ENCODE measurements around the gene KLHL28.
A peak's percentile ranks its signal among the peaks of the same experiment; 100 is the strongest.

KLHL28 gene, protein sequence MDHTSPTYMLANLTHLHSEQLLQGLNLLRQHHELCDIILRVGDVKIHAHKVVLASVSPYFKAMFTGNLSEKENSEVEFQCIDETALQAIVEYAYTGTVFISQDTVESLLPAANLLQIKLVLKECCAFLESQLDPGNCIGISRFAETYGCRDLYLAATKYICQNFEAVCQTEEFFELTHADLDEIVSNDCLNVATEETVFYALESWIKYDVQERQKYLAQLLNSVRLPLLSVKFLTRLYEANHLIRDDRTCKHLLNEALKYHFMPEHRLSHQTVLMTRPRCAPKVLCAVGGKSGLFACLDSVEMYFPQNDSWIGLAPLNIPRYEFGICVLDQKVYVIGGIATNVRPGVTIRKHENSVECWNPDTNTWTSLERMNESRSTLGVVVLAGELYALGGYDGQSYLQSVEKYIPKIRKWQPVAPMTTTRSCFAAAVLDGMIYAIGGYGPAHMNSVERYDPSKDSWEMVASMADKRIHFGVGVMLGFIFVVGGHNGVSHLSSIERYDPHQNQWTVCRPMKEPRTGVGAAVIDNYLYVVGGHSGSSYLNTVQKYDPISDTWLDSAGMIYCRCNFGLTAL

GRCh38 chr14:44961554-44962333, at the start of gene KLHL28, which contains the start of gene TOGARAM1:
KLHL28 (minus strand) TSS chr14:44961947; CDS start chr14:44945928, 16,019 bp downstream.
TOGARAM1 (plus strand) TSS chr14:44962190; CDS start chr14:44962422, 232 bp downstream.
- peak within 1 kb of the TSS; percentile 94 for H3K27ac ChIP-seq
- TF ChIP-seq, protein P1, sequence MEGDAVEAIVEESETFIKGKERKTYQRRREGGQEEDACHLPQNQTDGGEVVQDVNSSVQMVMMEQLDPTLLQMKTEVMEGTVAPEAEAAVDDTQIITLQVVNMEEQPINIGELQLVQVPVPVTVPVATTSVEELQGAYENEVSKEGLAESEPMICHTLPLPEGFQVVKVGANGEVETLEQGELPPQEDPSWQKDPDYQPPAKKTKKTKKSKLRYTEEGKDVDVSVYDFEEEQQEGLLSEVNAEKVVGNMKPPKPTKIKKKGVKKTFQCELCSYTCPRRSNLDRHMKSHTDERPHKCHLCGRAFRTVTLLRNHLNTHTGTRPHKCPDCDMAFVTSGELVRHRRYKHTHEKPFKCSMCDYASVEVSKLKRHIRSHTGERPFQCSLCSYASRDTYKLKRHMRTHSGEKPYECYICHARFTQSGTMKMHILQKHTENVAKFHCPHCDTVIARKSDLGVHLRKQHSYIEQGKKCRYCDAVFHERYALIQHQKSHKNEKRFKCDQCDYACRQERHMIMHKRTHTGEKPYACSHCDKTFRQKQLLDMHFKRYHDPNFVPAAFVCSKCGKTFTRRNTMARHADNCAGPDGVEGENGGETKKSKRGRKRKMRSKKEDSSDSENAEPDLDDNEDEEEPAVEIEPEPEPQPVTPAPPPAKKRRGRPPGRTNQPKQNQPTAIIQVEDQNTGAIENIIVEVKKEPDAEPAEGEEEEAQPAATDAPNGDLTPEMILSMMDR (IDR thresholded peaks at IDR 0.05): no peak
- no peak for TF ChIP-seq ZFX (IDR thresholded peaks at IDR 0.05; ENCODE audit: borderline replicate concordance)

GRCh38 chr14:45003924-45004323, 42.2 kb upstream of the KLHL28 start:
- TF ChIP-seq ZFX (IDR thresholded peaks at IDR 0.05; ENCODE audit: borderline replicate concordance): no peak
- TF ChIP-seq, protein P1 (IDR thresholded peaks at IDR 0.05): no peak
- peak overlapping the region; percentile 60 for H3K27ac ChIP-seq

DNA sequence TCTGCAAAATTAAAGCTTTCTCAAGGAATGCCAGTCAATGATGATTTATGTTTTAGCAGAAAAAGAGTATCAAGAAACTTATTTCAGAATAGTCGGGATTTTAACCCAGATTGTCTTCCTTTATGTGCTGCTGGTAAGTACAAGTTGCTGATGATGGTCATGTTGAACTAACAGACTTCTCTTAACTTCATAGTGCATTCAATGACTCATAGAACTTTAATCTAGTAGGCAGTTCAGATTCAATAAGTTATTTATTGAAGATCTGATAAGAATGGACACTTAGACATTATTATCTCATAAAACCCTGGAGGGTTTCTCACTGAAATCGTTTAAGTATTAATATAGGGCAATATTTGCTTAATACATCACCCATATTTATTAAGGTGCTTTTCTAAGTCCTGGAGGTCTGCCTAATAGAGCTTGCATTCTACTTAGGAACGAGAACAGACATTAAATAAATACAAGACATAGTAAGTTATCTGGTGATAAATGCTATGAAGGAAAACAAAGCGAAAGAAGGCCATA, 34.1 kb upstream of the KLHL28 start:
- no peak overlapping the region for H3K27ac ChIP-seq
- TF ChIP-seq ZFX (IDR thresholded peaks at IDR 0.05; ENCODE audit: borderline replicate concordance): no peak
- TF ChIP-seq, protein P1 (IDR thresholded peaks at IDR 0.05): no peak

DNA sequence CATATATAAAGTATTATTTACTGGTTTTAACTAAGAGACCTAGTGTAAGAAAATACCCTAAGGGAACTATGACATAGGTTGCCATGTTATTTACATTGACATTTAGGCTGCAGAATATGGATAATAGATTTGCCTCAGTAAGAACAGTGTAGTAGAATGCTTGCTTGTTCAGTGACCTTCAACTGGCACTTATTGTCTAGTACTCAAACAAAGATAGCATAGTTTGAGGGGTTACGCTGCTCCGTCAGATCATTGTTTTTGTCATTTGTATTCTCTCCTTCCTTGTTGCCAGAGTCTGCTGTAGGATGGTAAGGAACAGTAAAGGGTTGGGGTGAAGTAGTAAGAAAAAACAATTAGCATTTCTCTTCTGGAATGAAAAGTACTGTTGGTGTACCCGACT, 33.4 kb upstream of the KLHL28 start:
- no peak for TF ChIP-seq ZFX (IDR thresholded peaks at IDR 0.05; ENCODE audit: borderline replicate concordance)
- TF ChIP-seq, protein P1 (IDR thresholded peaks at IDR 0.05): no peak
- no peak overlapping the region for H3K27ac ChIP-seq

DNA sequence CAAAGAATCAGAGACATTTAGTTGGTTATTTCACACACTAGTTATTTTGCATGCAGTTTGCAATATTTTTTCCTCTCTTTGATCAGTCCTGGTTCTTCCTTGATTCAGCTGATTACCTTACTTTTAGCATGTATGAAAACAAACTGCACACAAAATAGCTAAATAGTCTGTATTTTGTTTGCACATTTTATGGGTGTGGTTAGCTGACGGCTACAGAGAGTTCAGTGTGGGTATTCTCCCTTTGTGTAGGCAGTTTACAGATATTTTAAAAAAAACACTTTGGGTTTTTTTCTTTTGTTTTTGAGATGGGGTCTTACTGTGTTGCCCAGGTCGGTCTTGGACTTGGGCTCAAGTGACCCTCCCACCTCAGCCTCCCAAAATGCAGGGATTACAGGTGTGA, 28.8 kb upstream of the KLHL28 start:
- peak overlapping the region; percentile 17; the same call in 1 of the 2 replicates for H3K27ac ChIP-seq
- TF ChIP-seq, protein P1 (IDR thresholded peaks at IDR 0.05): no peak
- TF ChIP-seq ZFX (IDR thresholded peaks at IDR 0.05; ENCODE audit: borderline replicate concordance): no peak

- H3K27ac ChIP-seq: peak overlapping the region; percentile 17; the same call in 1 of the 2 replicates
- TF ChIP-seq ZFX (IDR thresholded peaks at IDR 0.05; ENCODE audit: borderline replicate concordance): no peak
- TF ChIP-seq, protein P1 (IDR thresholded peaks at IDR 0.05): no peak
These were observed 28.0 kb upstream of the KLHL28 start for GRCh38 chr14:44989497-44990440.
